A673 (cell line): ENCODE results near the gene PTCH2. TPM values are rescaled to one million over a fixed set of nuclear protein-coding genes. Genes with fewer than 3 reads are reported as not detected.

Source experiments
- BruUV-seq: library from RNA; stranded (reverse); fragments of 400-500 nt; replicated peaks from 2 replicates; lab custom pipeline; 2021; lab: Mats Ljungman, UMichigan
- CTCF ChIA-PET: fragments of 300-600 bp; sonication (Branson Sonifier 250); formaldehyde crosslinking; loops from one replicate; lab custom pipeline; 2022; ENCODE audit warnings: antibody characterized with exemption; lab: Charles Lee
- POLR2A ChIA-PET: fragments of 300-600 bp; sonication (Branson Sonifier 250); formaldehyde crosslinking; loops from one replicate; lab custom pipeline; 2022; ENCODE audit warnings: antibody characterized with exemption; ENCODE audit not compliant: low non-redundant PET; lab: Charles Lee
- DNase-seq: peaks from one replicate; pipeline ENCODE4 v3.0.0-alpha.2; 2015; ENCODE audit warnings: low spot score
- H3K27ac ChIP-seq: fragments of 200-600 bp; sonication (generic); 2 replicates; pipeline ENCODE4 v1.5.1; 2016; ENCODE audit warnings: mixed run types, low read depth, mild to moderate bottlenecking, mixed read lengths, antibody characterized with exemption, low read length; ENCODE audit not compliant: poor library complexity, severe bottlenecking
- H3K27me3 ChIP-seq: fragments of 200-600 bp; sonication (generic); replicated peaks from 2 replicates; pipeline ENCODE4 v1.6.1; 2017; ENCODE audit warnings: mixed run types, low read depth, mild to moderate bottlenecking, mixed read lengths, antibody characterized with exemption, low read length; ENCODE audit not compliant: insufficient read depth, poor library complexity
- H3K36me3 ChIP-seq: fragments of 200-600 bp; sonication (generic); 2 replicates; pipeline ENCODE4 v1.6.1; 2016; ENCODE audit warnings: mixed run types, mild to moderate bottlenecking, mixed read lengths, antibody characterized with exemption, low read length; ENCODE audit not compliant: insufficient read depth, poor library complexity, severe bottlenecking
- H3K4me1 ChIP-seq: fragments of 200-600 bp; sonication (generic); 2 replicates; pipeline ENCODE4 v1.6.1; 2017; ENCODE audit warnings: mixed run types, mild to moderate bottlenecking, mixed read lengths, antibody characterized with exemption, low read length; ENCODE audit not compliant: insufficient read depth, poor library complexity, severe bottlenecking
- H3K4me3 ChIP-seq: fragments of 200-600 bp; sonication (generic); 2 replicates; pipeline ENCODE4 v1.5.1; 2016; ENCODE audit warnings: low read depth, mixed run types, mild to moderate bottlenecking, mixed read lengths, low read length; ENCODE audit not compliant: poor library complexity, severe bottlenecking
- H3K9me3 ChIP-seq: fragments of 200-600 bp; sonication (generic); 2 replicates; pipeline ENCODE4 v1.6.1; 2016; ENCODE audit warnings: mixed run types, low read depth, mild to moderate bottlenecking, mixed read lengths, antibody characterized with exemption, low read length; ENCODE audit not compliant: poor library complexity, severe bottlenecking
- CTCF ChIP-seq: fragments of 300-800, 200-600 bp; sonication (generic); conservative IDR thresholded peaks from 2 replicates; pipeline ENCODE4 v1.5.1; 2017; ENCODE audit warnings: low read depth, mild to moderate bottlenecking, antibody characterized with exemption, low read length, moderate library complexity, mixed read lengths
- EZH2 ChIP-seq: fragments of 200-600 bp; sonication (generic); IDR thresholded peaks from 2 replicates; pipeline ENCODE4 v1.6.1; 2017; ENCODE audit warnings: borderline replicate concordance, low read depth, mild to moderate bottlenecking, mixed read lengths, antibody characterized with exemption, low read length; ENCODE audit not compliant: poor library complexity, severe bottlenecking
- intact Hi-C: fragments of 100-400 bp; cut with micrococcal nuclease; formaldehyde crosslinking; loops from one replicate; pipeline ENCODE4 v1.10.0; 2022; ENCODE audit not compliant: unreplicated experiment
- total RNA-seq: library from RNA; stranded (reverse); gene quantifications from 2 replicates; pipeline ENCODE4 v1.2.3, GENCODE V29; 2021

PTCH2 gene
- total RNA-seq, 1 experiment from 2014 or later: 2.3 TPM

DNA sequence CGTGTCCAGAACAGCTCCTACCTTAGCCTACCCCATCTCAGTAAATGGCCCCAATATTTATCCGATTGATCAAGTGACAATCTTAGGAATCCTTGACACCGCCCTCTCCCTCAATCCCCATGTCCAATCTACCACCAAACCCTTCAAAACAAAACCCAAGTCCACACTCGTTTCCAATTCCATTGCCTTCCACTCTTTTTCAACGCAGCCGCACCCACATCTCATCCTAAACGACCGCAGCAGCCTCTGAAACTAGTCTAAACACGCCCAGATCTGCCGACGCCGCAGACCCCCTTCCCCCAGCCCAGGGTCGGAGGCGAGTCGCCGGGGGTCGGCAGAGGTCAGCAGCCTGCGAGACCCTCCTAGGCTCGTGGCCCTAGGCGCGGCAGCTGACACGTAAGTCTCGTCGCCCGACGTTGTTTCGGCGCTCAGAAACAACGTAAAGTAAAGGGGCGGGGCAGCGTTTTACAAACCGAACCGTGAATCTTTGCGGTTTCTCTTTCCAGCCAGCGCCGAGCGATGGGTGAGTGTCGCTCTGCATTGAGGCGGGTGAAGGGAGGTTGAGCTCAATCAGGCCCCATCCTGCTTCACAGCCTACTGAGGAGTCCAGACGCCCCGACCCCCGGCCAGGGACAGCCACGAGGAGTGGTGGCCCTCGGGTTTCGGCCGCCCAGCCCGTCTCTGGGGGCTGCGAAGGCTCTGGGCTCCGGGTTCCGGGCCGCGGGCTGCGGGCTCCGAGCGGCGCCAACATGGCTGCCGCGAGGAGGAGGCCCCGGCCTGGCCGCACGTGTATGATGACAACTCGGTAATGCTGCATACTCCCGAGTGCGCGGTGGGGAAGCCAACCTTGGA, 67.7 kb downstream of the PTCH2 start, which contains the start of gene RPS8:
Gene RPS8, plus strand, starts transcription at position 463 of the 852 bp plus-strand sequence. Its CDS starts 57 bp downstream, at position 520.
- Histone ChIP-seq H3K27me3 (no peaks in the 10 kb centered on the region), H3K4me1 (peaks cover 7% of the 10 kb centered on the region), H3K4me3 (peak within 1 kb of the TSS; percentile 90), H3K27ac (peak within 1 kb of the TSS; percentile 94), H3K36me3 (peaks cover 46% of the 10 kb centered on the region), H3K9me3 (no peaks in the 10 kb centered on the region)
- POLR2A ChIA-PET: interaction anchor here (0.6 to 1.0 kb wide), 6 partner anchors 9 to 526 kb away, joined by 3 to 12 read pairs (median 3); partner anchors contain the start of gene UROD
- DNase-seq: peak; percentile 97
- CTCF ChIA-PET: no interaction called here
- intact Hi-C loops: loop anchor here (5.0 kb wide), 1 partner anchor 33 kb away; no protein-coding TSS in a partner anchor
- TF ChIP-seq EZH2 (no peak), CTCF (no peak)
- no TSS peak for BruUV-seq

Other genes with a start within 250 kb of the PTCH2 start
- gene TMEM53, start 168.8 kb downstream of the PTCH2 start, total RNA-seq: 3.3 and 5.6 TPM in 2 replicates
- 0.26 and 0.87 TPM in 2 replicates for gene ARMH1, start 168.5 kb downstream of the PTCH2 start, total RNA-seq
- gene RNU5D-1, start 112.1 kb downstream of the PTCH2 start, total RNA-seq: not detected in 2 replicates
- 127 and 136 TPM in 2 replicates for gene KIF2C, start 103.4 kb downstream of the PTCH2 start, total RNA-seq
- gene RPS8, start 67.7 kb downstream of the PTCH2 start, total RNA-seq: 1,717 and 1,734 TPM in 2 replicates
- gene BEST4, start 55.1 kb downstream of the PTCH2 start, total RNA-seq: not detected in 2 replicates
- gene PLK3, start 42.9 kb downstream of the PTCH2 start, total RNA-seq: 10.8 and 15.6 TPM in 2 replicates
- 0.44 and 0.54 TPM in 2 replicates for gene DYNLT4, start 35.9 kb downstream of the PTCH2 start, total RNA-seq
- gene BTBD19, start 34.7 kb downstream of the PTCH2 start, total RNA-seq: 10.3 and 12.6 TPM in 2 replicates
- gene EIF2B3, start 143.3 kb upstream of the PTCH2 start, total RNA-seq: 44.1 and 52.3 TPM in 2 replicates
- gene HECTD3, start 168.1 kb upstream of the PTCH2 start, total RNA-seq: 29.2 and 29.5 TPM in 2 replicates
- 85.8 and 89.3 TPM in 2 replicates for gene UROD, start 169.0 kb upstream of the PTCH2 start, total RNA-seq